ENCODE data around the gene METTL1.

GRCh38 chr12:57736741-57737466, 35.0 kb downstream of the METTL1 start:
- TF ChIP-seq CTCF (IDR thresholded peaks at IDR 0.05): no peak
- no peak for TF ChIP-seq POLR2A (IDR thresholded peaks at IDR 0.05)
- TF ChIP-seq POLR2AphosphoS5 (IDR thresholded peaks at IDR 0.05): no peak

Measured in sigmoid colon (tissue), 4 donors.